Activated gamma-delta T cell treated with anti-CD3 and anti-CD28 coated beads, Interleukin-2, amount 50 U/mL, for 16 hours (primary cell): ENCODE data around the gene UBR2.
"Not testable (repeated sequence)": the region's sequence is repeated elsewhere in the genome, so short reads cannot be mapped to it uniquely, and the experiment has no call there.

Source experiments
- DNase-seq: peaks from one replicate; pipeline ENCODE4 v3.0.0-alpha.2; 2020; ENCODE audit warnings: low read depth

Gene UBR2

GRCh38 chr6:42693725-42694323 lies 130.0 kb downstream of the UBR2 start:
- no peak for DNase-seq

- no peak for DNase-seq
These were observed 130.8 kb downstream of the UBR2 start for GRCh38 chr6:42694586-42694985.

- no peak for DNase-seq
These were observed 132.9 kb downstream of the UBR2 start for GRCh38 chr6:42696526-42697267.

GRCh38 chr6:42697268-42697655 lies 133.4 kb downstream of the UBR2 start:
- no peak for DNase-seq

GRCh38 chr6:42698217-42698616 lies 134.4 kb downstream of the UBR2 start:
- no peak for DNase-seq

GRCh38 chr6:42702200-42702599 lies 138.4 kb downstream of the UBR2 start:
- DNase-seq = no peak

- DNase-seq = not testable (repeated sequence)
These were observed 139.0 kb downstream of the UBR2 start for GRCh38 chr6:42702786-42703185.

- DNase-seq = no peak
These were observed 140.6 kb downstream of the UBR2 start for GRCh38 chr6:42704251-42704936.

- DNase-seq = no peak
These were observed 141.1 kb downstream of the UBR2 start for GRCh38 chr6:42704937-42705374.

GRCh38 chr6:42707595-42707994 lies 143.8 kb downstream of the UBR2 start:
- no peak for DNase-seq

- DNase-seq = no peak
These were observed 144.3 kb downstream of the UBR2 start for GRCh38 chr6:42708096-42708495.

- no peak for DNase-seq
These were observed 146.0 kb downstream of the UBR2 start for GRCh38 chr6:42709871-42710270.

GRCh38 chr6:42710316-42710715 lies 146.5 kb downstream of the UBR2 start:
- no peak for DNase-seq

GRCh38 chr6:42711930-42712329 lies 148.1 kb downstream of the UBR2 start:
- DNase-seq = no peak

- no peak for DNase-seq
These were observed 150.4 kb downstream of the UBR2 start for GRCh38 chr6:42714098-42714761.

- no peak for DNase-seq
These were observed 152.0 kb downstream of the UBR2 start for GRCh38 chr6:42715871-42716270.

GRCh38 chr6:42720739-42721138 lies 156.9 kb downstream of the UBR2 start:
- DNase-seq = no peak

GRCh38 chr6:42722497-42722896 lies 158.7 kb downstream of the UBR2 start, which contains the start of gene PRPH2:
Gene PRPH2 (minus strand): TSS chr6:42722597. CDS start chr6:42722334, 263 bp downstream.
- DNase-seq = no peak

GRCh38 chr6:42724825-42725224 lies 161.0 kb downstream of the UBR2 start:
- no peak for DNase-seq

- DNase-seq = no peak
These were observed 162.2 kb downstream of the UBR2 start for GRCh38 chr6:42726026-42726425.

- peak; percentile 62 for DNase-seq
These were observed 162.8 kb downstream of the UBR2 start for GRCh38 chr6:42726485-42727086.

GRCh38 chr6:42727087-42727611 lies 163.3 kb downstream of the UBR2 start:
- DNase-seq = no peak
